ENCODE measurements around the gene EXD3.

Gene EXD3

GRCh38 chr9:137301081-137301947 lies 121.6 kb downstream of the EXD3 start:
- no peak for DNase-seq

DNA sequence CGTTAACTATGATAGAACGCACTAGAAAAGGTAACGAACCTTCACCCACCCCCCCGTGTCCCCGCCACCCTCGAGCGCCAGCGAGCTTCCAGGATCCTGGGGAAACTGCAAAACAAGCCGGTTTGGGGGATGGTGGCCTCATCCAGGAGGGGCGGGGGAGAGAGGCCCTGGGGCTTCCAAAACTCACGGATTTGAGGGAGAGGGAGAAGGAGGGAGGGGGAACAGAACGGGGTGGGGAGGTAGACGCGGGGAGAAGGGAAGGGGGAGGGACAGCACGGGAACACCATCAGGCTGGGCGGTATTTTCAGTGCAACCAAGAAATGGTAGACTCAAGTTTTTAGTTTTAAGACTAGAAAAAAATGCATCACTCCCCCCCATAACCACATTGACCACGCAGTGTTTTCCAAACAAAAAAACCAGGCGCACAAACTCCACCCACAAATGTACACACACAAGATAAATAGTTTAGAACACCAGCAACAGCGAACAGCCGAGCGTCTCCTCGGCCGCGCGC lies 122.3 kb downstream of the EXD3 start:
- DNase-seq: no peak

- DNase-seq: no peak
Observed at GRCh38 chr9:137299938-137300337, 123.0 kb downstream of the EXD3 start.

DNA sequence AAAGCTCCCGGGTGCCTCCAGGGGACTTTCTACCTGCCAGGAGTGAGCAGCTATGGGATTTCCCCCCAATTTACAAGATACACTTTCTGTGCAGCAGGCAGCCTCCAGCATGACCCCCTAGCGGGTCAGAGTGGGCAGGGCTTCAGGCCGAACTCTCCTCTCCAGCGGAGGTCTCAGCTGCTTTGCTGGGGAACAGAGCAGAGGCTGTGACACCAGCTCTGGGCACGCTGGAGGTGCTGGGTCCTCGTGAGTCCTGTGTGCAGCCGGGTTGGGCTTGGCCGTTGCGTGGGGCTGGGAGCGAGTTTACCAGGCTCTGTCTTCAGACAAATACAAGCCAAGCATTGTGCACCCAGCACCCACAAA lies 123.8 kb downstream of the EXD3 start:
- DNase-seq: no peak

DNA sequence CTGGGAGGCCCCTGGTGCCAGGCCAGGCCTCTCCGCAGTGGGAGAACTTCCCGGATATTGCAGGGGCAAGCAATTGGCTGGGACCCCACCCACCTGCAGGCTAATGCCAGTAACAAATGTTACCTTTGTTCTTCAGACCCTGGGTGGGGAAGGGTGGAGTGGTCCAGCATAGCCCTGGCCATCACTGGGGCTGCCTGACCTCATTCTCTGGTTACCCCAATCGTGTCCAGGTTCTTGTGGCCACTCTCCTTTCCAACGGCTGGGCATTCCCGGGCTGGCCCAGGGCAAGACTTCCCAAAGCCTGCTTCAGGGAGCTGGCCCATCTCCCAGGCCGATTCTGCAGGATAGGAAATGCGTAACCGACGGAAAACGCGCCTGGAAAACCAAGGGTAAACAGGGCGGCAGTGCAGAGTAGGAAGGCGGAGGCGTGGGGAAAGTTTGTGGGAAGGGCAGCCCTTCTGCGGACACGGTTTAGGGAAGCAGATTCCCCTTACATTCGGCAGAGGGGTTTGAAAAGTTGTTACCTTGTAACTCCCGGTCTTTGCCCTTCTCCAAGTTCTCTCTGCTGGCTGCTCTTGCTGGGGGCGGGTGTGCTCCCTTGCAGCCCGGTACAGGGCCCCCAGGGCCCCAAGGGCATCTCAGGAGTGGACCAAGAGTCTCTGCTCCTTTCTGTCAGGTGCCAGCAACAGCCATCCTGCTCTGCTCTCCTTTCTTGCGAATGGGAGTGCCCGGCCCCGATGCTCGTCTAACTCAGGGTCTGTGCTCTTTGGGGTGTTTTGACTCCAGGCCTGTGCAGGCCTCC lies 124.4 kb downstream of the EXD3 start:
- no peak for DNase-seq

- no peak for DNase-seq
Observed at GRCh38 chr9:137297966-137298365, 125.0 kb downstream of the EXD3 start.

- DNase-seq: no peak
Observed at GRCh38 chr9:137296670-137297664, 126.0 kb downstream of the EXD3 start.

- no peak for DNase-seq
Observed at GRCh38 chr9:137295849-137296669, 126.9 kb downstream of the EXD3 start.

GRCh38 chr9:137295238-137295811 lies 127.6 kb downstream of the EXD3 start:
- DNase-seq: no peak

DNA sequence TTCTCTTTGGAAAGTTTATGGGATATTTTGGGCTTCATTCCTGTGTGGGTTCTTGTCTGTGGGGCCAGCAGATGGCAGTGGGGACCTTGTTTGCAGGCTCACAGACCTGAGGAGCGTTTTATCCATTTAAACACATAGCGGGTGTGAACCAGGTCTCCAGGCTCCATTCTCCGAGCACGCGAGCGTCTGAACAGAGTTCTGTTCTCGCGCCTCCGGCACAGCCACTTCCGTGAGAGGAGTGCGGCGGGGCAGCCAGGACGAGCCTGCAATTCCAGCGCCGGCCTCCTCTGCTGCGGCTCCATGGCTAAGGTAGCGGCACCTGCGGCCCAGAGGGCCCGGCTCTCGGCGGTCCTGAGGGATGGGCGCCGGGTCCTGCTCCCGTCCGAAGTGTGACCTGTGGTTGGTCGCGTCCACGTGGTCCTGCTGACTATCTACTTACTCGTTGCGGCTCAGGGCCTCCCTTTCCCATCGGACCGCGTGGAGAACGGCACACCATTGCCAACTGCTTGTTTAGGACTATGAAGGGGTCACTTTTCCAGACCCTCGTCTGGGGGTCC lies 128.2 kb downstream of the EXD3 start:
- DNase-seq: no peak

DNA sequence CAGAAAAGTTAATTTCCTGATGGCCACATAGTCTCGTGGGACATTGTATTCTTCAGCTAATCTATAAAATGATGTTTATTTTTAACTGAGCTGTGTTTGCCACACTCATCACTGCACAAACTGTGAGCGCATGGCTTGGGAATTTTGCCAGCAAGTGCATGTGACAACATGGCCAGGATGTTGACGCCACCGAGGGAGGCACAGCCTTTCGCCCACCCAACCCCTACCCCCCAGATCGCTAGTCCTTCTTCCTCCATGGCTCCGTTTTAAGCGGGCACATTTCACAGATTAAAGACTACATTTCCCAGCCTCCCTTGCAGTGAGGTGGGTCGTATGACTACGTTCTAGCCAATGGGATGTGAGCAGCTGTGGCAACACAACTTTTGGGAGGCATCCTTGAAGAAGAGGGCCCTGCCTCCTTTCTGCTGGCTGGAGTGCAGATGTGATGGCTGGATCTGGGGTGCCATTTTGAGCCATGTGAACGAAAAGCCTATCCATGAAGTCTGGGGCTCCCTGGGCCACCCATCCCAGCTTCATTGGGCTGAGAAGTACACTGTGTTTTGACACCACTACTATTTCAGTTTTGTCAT lies 128.8 kb downstream of the EXD3 start:
- no peak for DNase-seq

- DNase-seq: no peak
Observed at GRCh38 chr9:137293482-137294090, 129.4 kb downstream of the EXD3 start.

DNA sequence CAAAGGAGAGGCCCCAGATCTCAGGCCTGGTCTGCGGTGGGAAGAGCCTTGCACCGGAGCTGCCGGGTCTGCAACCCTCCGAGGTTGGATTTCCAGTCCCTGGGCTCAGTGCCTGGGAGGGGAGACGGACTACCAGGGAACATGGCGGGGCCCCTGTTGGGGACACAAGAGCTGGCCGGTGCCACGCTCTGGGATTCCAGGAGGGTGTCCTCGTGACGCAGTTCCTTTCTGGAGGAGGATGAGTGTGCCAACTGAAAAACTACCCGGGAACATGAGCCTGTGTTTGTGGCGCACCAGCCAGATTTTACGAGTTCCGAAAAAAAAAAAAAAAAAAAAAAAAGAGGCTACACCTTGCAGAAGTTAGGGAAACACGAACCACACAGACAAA lies 129.9 kb downstream of the EXD3 start:
- no peak for DNase-seq

- no peak for DNase-seq
Observed at GRCh38 chr9:137286975-137287383, 136.0 kb downstream of the EXD3 start.

DNA sequence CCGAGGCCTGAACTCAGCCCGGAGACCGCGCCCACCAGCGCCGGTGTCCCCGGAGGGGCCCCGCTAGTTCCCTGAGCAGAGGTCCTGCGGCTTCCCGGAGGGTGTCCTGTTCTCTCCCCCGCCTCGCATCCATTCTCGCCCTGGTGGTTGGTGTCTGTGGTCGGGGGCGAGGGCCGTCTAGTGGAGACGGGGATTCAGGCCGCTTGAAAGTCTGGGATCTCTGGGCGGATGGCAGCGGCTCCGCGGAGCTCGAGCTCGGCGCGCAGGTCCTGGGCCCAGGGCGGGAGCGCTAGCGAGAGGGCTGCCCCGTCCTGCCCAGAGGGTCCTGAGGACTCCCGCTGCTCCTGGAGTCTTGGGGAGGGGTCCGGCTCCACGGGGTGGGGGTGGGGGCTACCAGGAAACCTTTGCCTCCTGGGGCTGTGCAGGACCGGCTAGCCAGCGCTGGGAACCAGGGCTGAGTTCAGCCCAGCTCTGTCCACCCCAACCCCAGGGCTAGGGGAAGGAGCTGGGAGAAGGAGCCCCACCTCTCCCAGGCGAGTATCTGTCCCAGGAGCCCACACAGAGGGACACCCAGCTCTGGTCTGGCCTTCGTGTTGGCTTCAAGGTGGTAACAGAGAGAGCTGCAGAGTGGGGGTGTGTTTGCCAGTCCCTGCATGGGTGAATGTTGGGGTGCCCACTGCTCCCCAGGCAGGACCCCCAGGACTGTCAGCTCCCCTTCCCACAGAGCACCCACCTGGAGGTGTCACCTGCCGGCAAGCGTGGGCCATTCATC lies 141.4 kb downstream of the EXD3 start:
- no peak for DNase-seq

- DNase-seq: no peak
Observed at GRCh38 chr9:137280474-137281344, 142.3 kb downstream of the EXD3 start.

- no peak for DNase-seq
Observed at GRCh38 chr9:137279741-137280473, 143.1 kb downstream of the EXD3 start.
